DOHH2 (cell line): ENCODE data around the gene ALS2CL.

Experiments
- H3F3A ChIP-seq: fragments of 200-600 bp; sonication (generic), shearing (Covaris generic); 2 replicates; pipeline ENCODE4 v1.6.0; 2016; ENCODE audit warnings: antibody characterized with exemption, mild to moderate bottlenecking; ENCODE audit not compliant: control insufficient read depth, insufficient read depth
- H3K27ac ChIP-seq: fragments of 200-600 bp; sonication (generic); 2 replicates; pipeline ENCODE4 v1.5.1; 2014; ENCODE audit warnings: low read depth, mild to moderate bottlenecking, low read length, moderate library complexity
- H3K27me3 ChIP-seq: fragments of 200-600 bp; sonication (generic); 2 replicates; pipeline ENCODE4 v1.6.1; 2014; ENCODE audit warnings: mild to moderate bottlenecking, low read length, mixed read lengths; ENCODE audit not compliant: control insufficient read depth
- H3K36me3 ChIP-seq: fragments of 200-600 bp; sonication (generic); 2 replicates; pipeline ENCODE4 v1.6.1; 2014; ENCODE audit warnings: mild to moderate bottlenecking, low read length, moderate library complexity, mixed read lengths; ENCODE audit not compliant: control insufficient read depth
- H3K4me1 ChIP-seq: fragments of 200-600 bp; sonication (generic); 2 replicates; pipeline ENCODE4 v1.6.1; 2014; ENCODE audit warnings: mild to moderate bottlenecking, low read length, mixed read lengths; ENCODE audit not compliant: control insufficient read depth
- H3K4me2 ChIP-seq: fragments of 200-600 bp; sonication (generic); 2 replicates; pipeline ENCODE4 v1.6.0; 2014; ENCODE audit warnings: mild to moderate bottlenecking, low read length, moderate library complexity
- H3K4me3 ChIP-seq: fragments of 200-600 bp; sonication (generic); 2 replicates; pipeline ENCODE4 v1.5.1; 2014; ENCODE audit warnings: mild to moderate bottlenecking, low read length, mixed read lengths
- H3K79me2 ChIP-seq: fragments of 200-600 bp; sonication (generic); 2 replicates; pipeline ENCODE4 v1.6.1; 2014; ENCODE audit warnings: mild to moderate bottlenecking, low read length, mixed read lengths; ENCODE audit not compliant: control insufficient read depth
- H3K9me2 ChIP-seq: fragments of 200-600 bp; sonication (generic); replicated peaks from 2 replicates; pipeline ENCODE4 v1.6.1; 2014; ENCODE audit warnings: mild to moderate bottlenecking, low read length, mixed read lengths; ENCODE audit not compliant: control insufficient read depth
- H3K9me3 ChIP-seq: fragments of 200-600 bp; sonication (generic); 2 replicates; pipeline ENCODE4 v1.6.1; 2014; ENCODE audit warnings: antibody characterized with exemption, low read length, mixed read lengths; ENCODE audit not compliant: control insufficient read depth, insufficient read depth
- H4K20me1 ChIP-seq: fragments of 200-600 bp; sonication (generic); 2 replicates; pipeline ENCODE4 v1.6.0; 2014; ENCODE audit warnings: low read depth, mild to moderate bottlenecking, antibody characterized with exemption, low read length, moderate library complexity; ENCODE audit not compliant: control insufficient read depth, insufficient read depth
- CTCF ChIP-seq: fragments of 200-600 bp; sonication (generic); IDR thresholded peaks from one replicate; pipeline ENCODE4 v1.5.1; 2014; ENCODE audit warnings: antibody characterized with exemption, mild to moderate bottlenecking, low read depth, low read length; ENCODE audit not compliant: poor library complexity, severe bottlenecking
- EZH2phosphoT487 ChIP-seq: fragments of 200-600 bp; sonication (generic); IDR thresholded peaks from 2 replicates; pipeline ENCODE4 v1.6.1; 2017; ENCODE audit warnings: borderline replicate concordance, mild to moderate bottlenecking, antibody characterized with exemption, low read length, moderate library complexity, mixed read lengths

ALS2CL gene

DNA sequence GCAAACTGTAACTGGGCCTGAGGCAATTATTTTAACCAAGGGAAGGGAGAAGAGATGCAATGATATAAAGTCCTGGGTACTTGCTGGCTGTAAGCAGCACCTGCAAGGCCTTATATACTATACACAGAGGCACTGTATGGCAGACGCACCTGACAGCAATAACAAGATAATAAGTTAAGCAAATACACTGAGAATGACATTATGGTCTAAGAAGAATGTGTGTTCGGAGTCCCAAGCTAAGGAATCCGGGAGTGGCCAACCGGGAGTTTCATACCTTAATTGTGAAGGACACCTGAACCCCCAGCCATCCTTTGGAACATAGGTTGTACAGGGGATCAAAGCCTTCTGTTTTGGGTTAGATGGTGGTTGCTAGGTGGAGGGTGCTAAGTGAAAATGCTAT is 67.4 kb downstream of the ALS2CL start:
- TF ChIP-seq EZH2phosphoT487 (no peak), CTCF (no peak)
- H3K27me3 ChIP-seq = peaks cover 8% of the 10 kb centered on the region; the same call in 1 of the 2 replicates
- H3K4me2 ChIP-seq = no peak overlapping the region
- H3K9me2 ChIP-seq = no peaks in the 10 kb centered on the region
- H4K20me1 ChIP-seq = no peaks in the 10 kb centered on the region
- no peaks in the 10 kb centered on the region for H3K36me3 ChIP-seq
- no peaks in the 10 kb centered on the region for H3K79me2 ChIP-seq
- H3F3A ChIP-seq = no peaks in the 10 kb centered on the region
- peaks cover 17% of the 10 kb centered on the region for H3K4me1 ChIP-seq
- no peak overlapping the region for H3K27ac ChIP-seq
- no peak overlapping the region for H3K4me3 ChIP-seq
- H3K9me3 ChIP-seq = no peaks in the 10 kb centered on the region

- peaks cover 10% of the 10 kb centered on the region; the same call in 1 of the 2 replicates for H3K27me3 ChIP-seq
- H3K36me3 ChIP-seq = no peaks in the 10 kb centered on the region
- no peak overlapping the region for H3K4me3 ChIP-seq
- no peaks in the 10 kb centered on the region for H3K9me3 ChIP-seq
- H3K79me2 ChIP-seq = no peaks in the 10 kb centered on the region
- H3F3A ChIP-seq = no peaks in the 10 kb centered on the region
- H4K20me1 ChIP-seq = no peaks in the 10 kb centered on the region
- no peak overlapping the region for H3K4me2 ChIP-seq
- TF ChIP-seq CTCF = no peak
- no peak for TF ChIP-seq EZH2phosphoT487
- peaks cover 12% of the 10 kb centered on the region for H3K4me1 ChIP-seq
- no peak overlapping the region for H3K27ac ChIP-seq
- H3K9me2 ChIP-seq = no peaks in the 10 kb centered on the region
Observed at GRCh38 chr3:46624975-46625490, 68.4 kb downstream of the ALS2CL start.

GRCh38 chr3:46624533-46624932 is 68.9 kb downstream of the ALS2CL start:
- TF ChIP-seq CTCF (no peak), EZH2phosphoT487 (no peak)
- Histone ChIP-seq H3K4me2 (no peak overlapping the region), H3K79me2 (no peaks in the 10 kb centered on the region), H3K4me3 (no peak overlapping the region), H3K36me3 (no peaks in the 10 kb centered on the region), H3K27ac (no peak overlapping the region), H3K9me3 (no peaks in the 10 kb centered on the region), H4K20me1 (no peaks in the 10 kb centered on the region), H3K27me3 (peaks cover 10% of the 10 kb centered on the region; the same call in 1 of the 2 replicates), H3K4me1 (peaks cover 7% of the 10 kb centered on the region), H3F3A (no peaks in the 10 kb centered on the region), H3K9me2 (no peaks in the 10 kb centered on the region)
